ENCODE data around the gene SNN.

SNN gene

GRCh38 chr16:11711662-11712061 lies 43.4 kb downstream of the SNN start:
- Mint-ChIP-seq H3K4me3 (no peak overlapping the region), H3K36me3 (peaks cover 8% of the 10 kb centered on the region), H3K27me3 (no peaks in the 10 kb centered on the region)

GRCh38 chr16:11712122-11712521 lies 43.9 kb downstream of the SNN start:
- Mint-ChIP-seq H3K27ac (no peak overlapping the region), H3K4me1 (ENCODE audit: low read depth) (peaks cover 8% of the 10 kb centered on the region), H3K9me3 (ENCODE audit: low read depth) (no peaks in the 10 kb centered on the region), H3K36me3 (peaks cover 8% of the 10 kb centered on the region), H3K27me3 (no peaks in the 10 kb centered on the region), H3K4me3 (no peak overlapping the region)

More at GRCh38 chr16:11711662-11712061, 43.4 kb downstream of the SNN start:
- H3K4me1 Mint-ChIP-seq (ENCODE audit: low read depth) = peaks cover 7% of the 10 kb centered on the region
- H3K9me3 Mint-ChIP-seq (ENCODE audit: low read depth) = no peaks in the 10 kb centered on the region
- H3K27ac Mint-ChIP-seq = no peak overlapping the region

GRCh38 chr16:11715246-11715947 lies 47.1 kb downstream of the SNN start:
- no peak overlapping the region for H3K27ac Mint-ChIP-seq
- H3K36me3 Mint-ChIP-seq = peaks cover 8% of the 10 kb centered on the region
- no peaks in the 10 kb centered on the region for H3K27me3 Mint-ChIP-seq
- no peak overlapping the region for H3K4me3 Mint-ChIP-seq
- H3K9me3 Mint-ChIP-seq (ENCODE audit: low read depth) = no peaks in the 10 kb centered on the region
- peaks cover 18% of the 10 kb centered on the region for H3K4me1 Mint-ChIP-seq (ENCODE audit: low read depth)

GRCh38 chr16:11716336-11716735 lies 48.1 kb downstream of the SNN start:
- peaks cover 8% of the 10 kb centered on the region for H3K36me3 Mint-ChIP-seq
- H3K27me3 Mint-ChIP-seq = no peaks in the 10 kb centered on the region
- peak overlapping the region; percentile 10 for H3K27ac Mint-ChIP-seq
- peaks cover 18% of the 10 kb centered on the region for H3K4me1 Mint-ChIP-seq (ENCODE audit: low read depth)
- H3K4me3 Mint-ChIP-seq = no peak overlapping the region
- H3K9me3 Mint-ChIP-seq (ENCODE audit: low read depth) = no peaks in the 10 kb centered on the region

GRCh38 chr16:11717811-11718210 lies 49.6 kb downstream of the SNN start:
- H3K27ac Mint-ChIP-seq = no peak overlapping the region
- no peaks in the 10 kb centered on the region for H3K27me3 Mint-ChIP-seq
- peaks cover 18% of the 10 kb centered on the region for H3K4me1 Mint-ChIP-seq (ENCODE audit: low read depth)
- H3K4me3 Mint-ChIP-seq = no peak overlapping the region
- peaks cover 5% of the 10 kb centered on the region for H3K36me3 Mint-ChIP-seq
- no peaks in the 10 kb centered on the region for H3K9me3 Mint-ChIP-seq (ENCODE audit: low read depth)

GRCh38 chr16:11719171-11719570 lies 50.9 kb downstream of the SNN start:
- Mint-ChIP-seq H3K9me3 (ENCODE audit: low read depth) (no peaks in the 10 kb centered on the region), H3K36me3 (peaks cover 5% of the 10 kb centered on the region), H3K4me1 (ENCODE audit: low read depth) (peaks cover 20% of the 10 kb centered on the region), H3K4me3 (no peak overlapping the region), H3K27ac (no peak overlapping the region), H3K27me3 (no peaks in the 10 kb centered on the region)

- Mint-ChIP-seq H3K27ac (peak overlapping the region; percentile 42), H3K36me3 (peaks cover 5% of the 10 kb centered on the region), H3K4me1 (ENCODE audit: low read depth) (peaks cover 18% of the 10 kb centered on the region), H3K4me3 (no peak overlapping the region), H3K27me3 (no peaks in the 10 kb centered on the region), H3K9me3 (ENCODE audit: low read depth) (no peaks in the 10 kb centered on the region)
These were observed 51.5 kb downstream of the SNN start for GRCh38 chr16:11719762-11720161.

- Mint-ChIP-seq H3K36me3 (peaks cover 5% of the 10 kb centered on the region), H3K27ac (peak overlapping the region; percentile 46), H3K9me3 (ENCODE audit: low read depth) (no peaks in the 10 kb centered on the region), H3K4me3 (no peak overlapping the region), H3K27me3 (no peaks in the 10 kb centered on the region), H3K4me1 (ENCODE audit: low read depth) (peaks cover 16% of the 10 kb centered on the region)
These were observed 53.7 kb downstream of the SNN start for GRCh38 chr16:11721781-11722467.

GRCh38 chr16:11722468-11722808 lies 54.2 kb downstream of the SNN start:
- H3K4me3 Mint-ChIP-seq = no peak overlapping the region
- no peaks in the 10 kb centered on the region for H3K27me3 Mint-ChIP-seq
- peak overlapping the region; percentile 46 for H3K27ac Mint-ChIP-seq

GRCh38 chr16:11725457-11725856 lies 57.2 kb downstream of the SNN start:
- Mint-ChIP-seq H3K27me3 (no peaks in the 10 kb centered on the region), H3K4me1 (ENCODE audit: low read depth) (peaks cover 28% of the 10 kb centered on the region), H3K36me3 (peaks cover 5% of the 10 kb centered on the region), H3K27ac (no peak overlapping the region), H3K4me3 (no peak overlapping the region), H3K9me3 (ENCODE audit: low read depth) (no peaks in the 10 kb centered on the region)

More at GRCh38 chr16:11722468-11722808, 54.2 kb downstream of the SNN start:
- H3K4me1 Mint-ChIP-seq (ENCODE audit: low read depth) = peaks cover 16% of the 10 kb centered on the region
- H3K9me3 Mint-ChIP-seq (ENCODE audit: low read depth) = no peaks in the 10 kb centered on the region
- H3K36me3 Mint-ChIP-seq = peaks cover 5% of the 10 kb centered on the region

- peaks cover 29% of the 10 kb centered on the region for H3K4me1 Mint-ChIP-seq (ENCODE audit: low read depth)
- no peaks in the 10 kb centered on the region for H3K27me3 Mint-ChIP-seq
- no peak overlapping the region for H3K4me3 Mint-ChIP-seq
- no peaks in the 10 kb centered on the region for H3K9me3 Mint-ChIP-seq (ENCODE audit: low read depth)
- no peak overlapping the region for H3K27ac Mint-ChIP-seq
- H3K36me3 Mint-ChIP-seq = peaks cover 5% of the 10 kb centered on the region
These were observed 57.8 kb downstream of the SNN start for GRCh38 chr16:11726008-11726407.

- Mint-ChIP-seq H3K27ac (peak overlapping the region; percentile 50), H3K27me3 (no peaks in the 10 kb centered on the region), H3K9me3 (ENCODE audit: low read depth) (no peaks in the 10 kb centered on the region), H3K4me1 (ENCODE audit: low read depth) (peaks cover 30% of the 10 kb centered on the region), H3K36me3 (peaks cover 7% of the 10 kb centered on the region), H3K4me3 (no peak overlapping the region)
These were observed 59.7 kb downstream of the SNN start for GRCh38 chr16:11727796-11728543.
